K562 (cell line): ENCODE results near the gene DHCR7. TPM values are rescaled to one million over a fixed set of nuclear protein-coding genes. Genes with fewer than 3 reads are reported as not detected.

Source experiments
- EP400 ChIP-seq: fragments of 450-650 bp; IDR thresholded peaks from 2 replicates; pipeline ENCODE4 v1.6.1; 2017; ENCODE audit warnings: antibody characterized with exemption, mild to moderate bottlenecking, moderate library complexity
- ETS2 ChIP-seq: IDR thresholded peaks from 2 replicates; pipeline ENCODE4 v1.6.1; 2016; ENCODE audit warnings: borderline replicate concordance, missing genetic modification characterization, mild to moderate bottlenecking, moderate library complexity, missing compliant biosample characterization; ENCODE audit not compliant: poor library complexity, severe bottlenecking
- PHF8 ChIP-seq: fragments of 200-600 bp; sonication (generic); IDR thresholded peaks from 2 replicates; pipeline ENCODE4 v1.6.1; 2012; ENCODE audit warnings: mixed run types, mild to moderate bottlenecking, inconsistent platforms, low read length, moderate library complexity, borderline replicate concordance
- SIN3B ChIP-seq: fragments of 450-650 bp; IDR thresholded peaks from 2 replicates; pipeline ENCODE4 v1.6.1; 2017; ENCODE audit warnings: low read depth, mild to moderate bottlenecking, moderate library complexity
- SP1 ChIP-seq: sonication (generic); formaldehyde crosslinking; IDR thresholded peaks from 2 replicates; pipeline ENCODE4 v1.8.1; 2022; ENCODE audit warnings: mild to moderate bottlenecking, missing genetic modification reagents
- ZFX ChIP-seq: sonication (generic); formaldehyde crosslinking; IDR thresholded peaks from 2 replicates; pipeline ENCODE4 v1.8.0; 2022; ENCODE audit warnings: mild to moderate bottlenecking, missing genetic modification reagents, moderate library complexity
- polyA plus RNA-seq, 8 experiments: library from polyadenylated mRNA; depleted of rRNA in 4 of 8; stranded (reverse) in 5 of 8; unstranded in 3 of 8; fragments of >200 nt; fragmentation: Nextera tagmentation in 2 of 8; fragmentation: Illumina TruSeq in 1 of 8; extraction: Ambion mirVana in 2 of 8; extraction: Trizol in 1 of 8; gene quantifications; 2 replicates each; pipeline versions ENCODE4 v1.2.1 to v1.2.3, GENCODE V29; 2011 to 2014; ENCODE audit warnings: inconsistent platforms in 1 of 8, missing spikeins in 1 of 8
- total RNA-seq, 7 experiments: library from RNA; depleted of rRNA in 6 of 7; stranded (reverse); fragments of >200 nt in 6 of 7; fragmentation: Illumina TruSeq in 2 of 7; extraction: Trizol in 2 of 7; gene quantifications; 2 replicates each; pipeline versions ENCODE4 v1.2.1 to v1.2.3, GENCODE V29; 2011 to 2021; ENCODE audit warnings: low replicate concordance in 1 of 7
- TF ChIP-seq, protein P1 (sequence below), 2 experiments: IDR thresholded peaks; 2 replicates each; pipeline ENCODE4 v1.6.1; 2012; ENCODE audit warnings: improper control_type of control experiment in 2 of 2, low read depth in 2 of 2, low read length in 2 of 2, borderline replicate concordance in 1 of 2
- TF ChIP-seq, protein P2 (sequence below): fragments of 250-450 bp; sonication (Bioruptor Pico); IDR thresholded peaks from 2 replicates; pipeline ENCODE4 v1.5.0; 2020; ENCODE audit warnings: mild to moderate bottlenecking, borderline replicate concordance
- TF ChIP-seq, protein P3 (sequence below), 2 experiments: fragments of 450-650 bp in 1 of 2; sonication (generic) in 1 of 2; formaldehyde crosslinking in 1 of 2; IDR thresholded peaks; 2 replicates each; pipeline versions ENCODE4 v1.7.1 to v1.9.0; 2016 to 2022; ENCODE audit warnings: inconsistent platforms in 1 of 2, mild to moderate bottlenecking in 1 of 2, missing genetic modification reagents in 1 of 2

DHCR7 gene
- total and polyA plus RNA-seq, 9 of the 15 experiments (the other 6 are each of a cell fraction or from before 2014, with no cell fraction given) = 8.4 to 192 (median 82.4) TPM

DNA sequence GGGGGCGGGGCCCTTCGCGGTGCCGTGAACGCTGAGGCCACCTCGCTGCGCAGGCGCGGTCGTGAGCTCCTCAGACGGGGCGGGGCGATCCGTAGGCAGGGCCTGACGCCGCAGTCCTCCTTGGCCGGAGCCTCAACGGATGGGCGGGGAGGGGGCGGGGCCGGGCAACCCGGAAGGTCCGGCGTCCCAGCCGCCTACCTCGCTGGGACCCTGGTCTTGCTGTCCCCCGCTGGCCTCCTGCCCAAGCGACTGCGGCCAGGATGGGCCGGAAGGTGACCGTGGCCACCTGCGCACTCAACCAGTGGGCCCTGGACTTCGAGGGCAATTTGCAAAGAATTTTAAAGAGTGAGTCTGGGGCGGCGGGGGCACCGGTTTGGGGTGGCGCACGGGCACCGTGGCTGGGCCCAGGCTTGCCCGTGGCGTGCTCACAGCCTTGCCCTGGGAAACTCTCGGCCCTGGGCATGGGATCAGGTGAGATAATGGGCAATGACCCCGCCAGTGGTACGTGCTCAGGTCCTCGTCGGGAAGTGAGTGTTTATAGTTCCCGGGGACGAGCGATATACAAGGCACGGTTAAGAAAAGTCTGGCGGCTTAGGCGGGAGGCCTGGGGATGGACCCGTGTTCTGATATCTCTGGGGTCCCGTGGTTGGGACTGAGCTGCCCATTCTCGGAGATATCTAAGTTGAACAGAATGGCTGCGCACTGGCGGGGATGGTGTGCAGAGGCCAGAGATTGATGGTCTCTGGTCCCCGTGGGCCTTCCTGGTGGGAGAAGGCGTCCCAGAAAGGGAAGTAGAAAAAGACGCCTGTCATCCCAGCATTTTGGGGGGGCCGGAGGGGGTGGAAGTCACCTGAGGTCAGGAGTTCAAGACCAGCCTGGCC, 5.1 kb upstream of the DHCR7 start, which contains the start of gene NADSYN1 (continued):
- TF ChIP-seq, protein P1, sequence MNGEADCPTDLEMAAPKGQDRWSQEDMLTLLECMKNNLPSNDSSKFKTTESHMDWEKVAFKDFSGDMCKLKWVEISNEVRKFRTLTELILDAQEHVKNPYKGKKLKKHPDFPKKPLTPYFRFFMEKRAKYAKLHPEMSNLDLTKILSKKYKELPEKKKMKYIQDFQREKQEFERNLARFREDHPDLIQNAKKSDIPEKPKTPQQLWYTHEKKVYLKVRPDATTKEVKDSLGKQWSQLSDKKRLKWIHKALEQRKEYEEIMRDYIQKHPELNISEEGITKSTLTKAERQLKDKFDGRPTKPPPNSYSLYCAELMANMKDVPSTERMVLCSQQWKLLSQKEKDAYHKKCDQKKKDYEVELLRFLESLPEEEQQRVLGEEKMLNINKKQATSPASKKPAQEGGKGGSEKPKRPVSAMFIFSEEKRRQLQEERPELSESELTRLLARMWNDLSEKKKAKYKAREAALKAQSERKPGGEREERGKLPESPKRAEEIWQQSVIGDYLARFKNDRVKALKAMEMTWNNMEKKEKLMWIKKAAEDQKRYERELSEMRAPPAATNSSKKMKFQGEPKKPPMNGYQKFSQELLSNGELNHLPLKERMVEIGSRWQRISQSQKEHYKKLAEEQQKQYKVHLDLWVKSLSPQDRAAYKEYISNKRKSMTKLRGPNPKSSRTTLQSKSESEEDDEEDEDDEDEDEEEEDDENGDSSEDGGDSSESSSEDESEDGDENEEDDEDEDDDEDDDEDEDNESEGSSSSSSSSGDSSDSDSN (IDR thresholded peaks at IDR 0.05; ENCODE audit: borderline replicate concordance in 1 of 2, low read depth in 2 of 2, low read length in 2 of 2) = 0 out of 4 replicates have a peak, but pooled peaks of 1 of the 2 experiments have one; percentile 32
- TF ChIP-seq EP400 = peak; percentile 84
- no peak for TF ChIP-seq ETS2 (tag)
- peak; percentile 48; the same call in 1 of the 2 replicates for TF ChIP-seq SIN3B
- TF ChIP-seq, protein P2, sequence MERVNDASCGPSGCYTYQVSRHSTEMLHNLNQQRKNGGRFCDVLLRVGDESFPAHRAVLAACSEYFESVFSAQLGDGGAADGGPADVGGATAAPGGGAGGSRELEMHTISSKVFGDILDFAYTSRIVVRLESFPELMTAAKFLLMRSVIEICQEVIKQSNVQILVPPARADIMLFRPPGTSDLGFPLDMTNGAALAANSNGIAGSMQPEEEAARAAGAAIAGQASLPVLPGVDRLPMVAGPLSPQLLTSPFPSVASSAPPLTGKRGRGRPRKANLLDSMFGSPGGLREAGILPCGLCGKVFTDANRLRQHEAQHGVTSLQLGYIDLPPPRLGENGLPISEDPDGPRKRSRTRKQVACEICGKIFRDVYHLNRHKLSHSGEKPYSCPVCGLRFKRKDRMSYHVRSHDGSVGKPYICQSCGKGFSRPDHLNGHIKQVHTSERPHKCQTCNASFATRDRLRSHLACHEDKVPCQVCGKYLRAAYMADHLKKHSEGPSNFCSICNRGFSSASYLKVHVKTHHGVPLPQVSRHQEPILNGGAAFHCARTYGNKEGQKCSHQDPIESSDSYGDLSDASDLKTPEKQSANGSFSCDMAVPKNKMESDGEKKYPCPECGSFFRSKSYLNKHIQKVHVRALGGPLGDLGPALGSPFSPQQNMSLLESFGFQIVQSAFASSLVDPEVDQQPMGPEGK = no peak
- peak; percentile 89 for TF ChIP-seq PHF8
- peak; percentile 80; the same call in 1 of the 2 replicates for TF ChIP-seq SP1 (CRISPR knock-in tag)
- peak; percentile 90 for TF ChIP-seq ZFX (CRISPR knock-in tag)
- TF ChIP-seq, protein P3, sequence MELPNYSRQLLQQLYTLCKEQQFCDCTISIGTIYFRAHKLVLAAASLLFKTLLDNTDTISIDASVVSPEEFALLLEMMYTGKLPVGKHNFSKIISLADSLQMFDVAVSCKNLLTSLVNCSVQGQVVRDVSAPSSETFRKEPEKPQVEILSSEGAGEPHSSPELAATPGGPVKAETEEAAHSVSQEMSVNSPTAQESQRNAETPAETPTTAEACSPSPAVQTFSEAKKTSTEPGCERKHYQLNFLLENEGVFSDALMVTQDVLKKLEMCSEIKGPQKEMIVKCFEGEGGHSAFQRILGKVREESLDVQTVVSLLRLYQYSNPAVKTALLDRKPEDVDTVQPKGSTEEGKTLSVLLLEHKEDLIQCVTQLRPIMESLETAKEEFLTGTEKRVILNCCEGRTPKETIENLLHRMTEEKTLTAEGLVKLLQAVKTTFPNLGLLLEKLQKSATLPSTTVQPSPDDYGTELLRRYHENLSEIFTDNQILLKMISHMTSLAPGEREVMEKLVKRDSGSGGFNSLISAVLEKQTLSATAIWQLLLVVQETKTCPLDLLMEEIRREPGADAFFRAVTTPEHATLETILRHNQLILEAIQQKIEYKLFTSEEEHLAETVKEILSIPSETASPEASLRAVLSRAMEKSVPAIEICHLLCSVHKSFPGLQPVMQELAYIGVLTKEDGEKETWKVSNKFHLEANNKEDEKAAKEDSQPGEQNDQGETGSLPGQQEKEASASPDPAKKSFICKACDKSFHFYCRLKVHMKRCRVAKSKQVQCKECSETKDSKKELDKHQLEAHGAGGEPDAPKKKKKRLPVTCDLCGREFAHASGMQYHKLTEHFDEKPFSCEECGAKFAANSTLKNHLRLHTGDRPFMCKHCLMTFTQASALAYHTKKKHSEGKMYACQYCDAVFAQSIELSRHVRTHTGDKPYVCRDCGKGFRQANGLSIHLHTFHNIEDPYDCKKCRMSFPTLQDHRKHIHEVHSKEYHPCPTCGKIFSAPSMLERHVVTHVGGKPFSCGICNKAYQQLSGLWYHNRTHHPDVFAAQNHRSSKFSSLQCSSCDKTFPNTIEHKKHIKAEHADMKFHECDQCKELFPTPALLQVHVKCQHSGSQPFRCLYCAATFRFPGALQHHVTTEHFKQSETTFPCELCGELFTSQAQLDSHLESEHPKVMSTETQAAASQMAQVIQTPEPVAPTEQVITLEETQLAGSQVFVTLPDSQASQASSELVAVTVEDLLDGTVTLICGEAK (IDR thresholded peaks at IDR 0.05) = peak; percentile 68
- TF ChIP-seq, protein P3 (CRISPR knock-in tag; IDR thresholded peaks at IDR 0.05) = no peak
